Suprapubic skin (tissue), 4 donors: ENCODE measurements around the gene LHX3. TPM values are rescaled to one million over a fixed set of nuclear protein-coding genes. Genes with fewer than 3 reads are reported as not detected.

ENCODE experiments used
- DNase-seq, 2 donors: peaks; one replicate each; pipeline ENCODE4 v3.0.0-alpha.2; 2019; ENCODE audit warnings: low spot score in 2 of 2
- H3K27ac ChIP-seq: fragments of 200-600 bp; sonication (generic); one replicate; pipeline ENCODE4 v1.5.1; 2019
- H3K27me3 ChIP-seq: fragments of 200-600 bp; sonication (generic); one replicate; pipeline ENCODE4 v1.5.1; 2019
- H3K36me3 ChIP-seq: fragments of 200-600 bp; sonication (generic); one replicate; pipeline ENCODE4 v1.5.1; 2019
- H3K4me1 ChIP-seq: fragments of 200-600 bp; sonication (generic); one replicate; pipeline ENCODE4 v1.5.1; 2019
- H3K4me3 ChIP-seq: fragments of 200-600 bp; sonication (generic); one replicate; pipeline ENCODE4 v1.5.1; 2019; ENCODE audit warnings: mild to moderate bottlenecking
- H3K9me3 ChIP-seq: fragments of 200-600 bp; sonication (generic); one replicate; pipeline ENCODE4 v1.5.1; 2019
- EP300 ChIP-seq: sonication (generic); formaldehyde crosslinking; IDR thresholded peaks from one replicate; pipeline ENCODE4 v1.6.1; 2017; ENCODE audit warnings: antibody characterized with exemption
- POLR2A ChIP-seq, 2 donors: fragments of 450-650 bp; IDR thresholded peaks; one replicate each; pipeline ENCODE4 v1.6.1; 2017; ENCODE audit warnings: antibody characterized with exemption in 2 of 2, mild to moderate bottlenecking in 2 of 2, moderate library complexity in 2 of 2
- POLR2AphosphoS5 ChIP-seq, 3 donors: sonication (generic); formaldehyde crosslinking; IDR thresholded peaks; one replicate each; pipeline ENCODE4 v1.6.1; 2017; ENCODE audit warnings: antibody characterized with exemption in 3 of 3
- WGBS: methylation state at CpG from one replicate; pipeline ENCODE4 v1.1.5; 2018; 5-methylcytosine and 5-hydroxymethylcytosine counted together
- total RNA-seq, 4 donors: library from RNA; depleted of rRNA; stranded (reverse); fragments of >200 nt; gene quantifications; one replicate each; pipeline ENCODE4 v1.1.0, GENCODE V29; 2016
- TF ChIP-seq, protein P1 (sequence below), 2 donors: fragments of 200-600 bp in 1 of 2; fragments of 450-650 bp in 1 of 2; sonication (generic) in 1 of 2; IDR thresholded peaks; one replicate each; pipeline ENCODE4 v1.5.1; 2016 to 2019; ENCODE audit warnings: antibody characterized with exemption in 2 of 2, mild to moderate bottlenecking in 1 of 2, moderate library complexity in 1 of 2

Gene LHX3
- total RNA-seq, 4 donors from 2014 or later = 0.26 TPM; not detected in 2

DNA sequence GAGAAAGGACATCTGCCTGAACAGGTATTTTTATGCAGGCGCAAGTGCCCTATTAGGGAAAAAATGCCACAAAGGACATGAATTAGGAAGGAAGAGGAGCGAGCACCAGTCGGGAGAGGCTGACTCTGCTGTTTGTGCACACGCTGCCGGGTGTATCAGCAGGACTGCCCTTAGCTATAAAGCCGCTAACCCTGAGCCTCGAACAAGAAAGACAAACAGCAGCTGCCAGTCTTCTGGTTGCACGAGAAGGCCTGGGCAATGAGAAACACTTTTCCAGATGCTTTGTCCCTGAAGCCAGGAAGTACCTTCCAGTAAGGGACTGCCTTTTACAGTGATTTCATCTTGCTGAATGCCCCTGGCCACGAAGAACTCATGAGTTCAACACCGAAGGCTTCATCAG, 28.0 kb upstream of the LHX3 start:
- Histone ChIP-seq H3K27ac (no peak overlapping the region), H3K9me3 (no peaks in the 10 kb centered on the region), H3K36me3 (peaks cover 23% of the 10 kb centered on the region), H3K4me3 (no peak overlapping the region), H3K27me3 (no peaks in the 10 kb centered on the region), H3K4me1 (no peaks in the 10 kb centered on the region)
- WGBS = 59% methylated on average over 10 of the region's 10 CpGs
- TF ChIP-seq, protein P1, sequence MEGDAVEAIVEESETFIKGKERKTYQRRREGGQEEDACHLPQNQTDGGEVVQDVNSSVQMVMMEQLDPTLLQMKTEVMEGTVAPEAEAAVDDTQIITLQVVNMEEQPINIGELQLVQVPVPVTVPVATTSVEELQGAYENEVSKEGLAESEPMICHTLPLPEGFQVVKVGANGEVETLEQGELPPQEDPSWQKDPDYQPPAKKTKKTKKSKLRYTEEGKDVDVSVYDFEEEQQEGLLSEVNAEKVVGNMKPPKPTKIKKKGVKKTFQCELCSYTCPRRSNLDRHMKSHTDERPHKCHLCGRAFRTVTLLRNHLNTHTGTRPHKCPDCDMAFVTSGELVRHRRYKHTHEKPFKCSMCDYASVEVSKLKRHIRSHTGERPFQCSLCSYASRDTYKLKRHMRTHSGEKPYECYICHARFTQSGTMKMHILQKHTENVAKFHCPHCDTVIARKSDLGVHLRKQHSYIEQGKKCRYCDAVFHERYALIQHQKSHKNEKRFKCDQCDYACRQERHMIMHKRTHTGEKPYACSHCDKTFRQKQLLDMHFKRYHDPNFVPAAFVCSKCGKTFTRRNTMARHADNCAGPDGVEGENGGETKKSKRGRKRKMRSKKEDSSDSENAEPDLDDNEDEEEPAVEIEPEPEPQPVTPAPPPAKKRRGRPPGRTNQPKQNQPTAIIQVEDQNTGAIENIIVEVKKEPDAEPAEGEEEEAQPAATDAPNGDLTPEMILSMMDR (IDR thresholded peaks at IDR 0.05) = no peak
- TF ChIP-seq POLR2A (IDR thresholded peaks at IDR 0.05) = no peak
- TF ChIP-seq POLR2AphosphoS5 (IDR thresholded peaks at IDR 0.05) = no peak
- no peak for TF ChIP-seq EP300
- DNase-seq = no peak

DNA sequence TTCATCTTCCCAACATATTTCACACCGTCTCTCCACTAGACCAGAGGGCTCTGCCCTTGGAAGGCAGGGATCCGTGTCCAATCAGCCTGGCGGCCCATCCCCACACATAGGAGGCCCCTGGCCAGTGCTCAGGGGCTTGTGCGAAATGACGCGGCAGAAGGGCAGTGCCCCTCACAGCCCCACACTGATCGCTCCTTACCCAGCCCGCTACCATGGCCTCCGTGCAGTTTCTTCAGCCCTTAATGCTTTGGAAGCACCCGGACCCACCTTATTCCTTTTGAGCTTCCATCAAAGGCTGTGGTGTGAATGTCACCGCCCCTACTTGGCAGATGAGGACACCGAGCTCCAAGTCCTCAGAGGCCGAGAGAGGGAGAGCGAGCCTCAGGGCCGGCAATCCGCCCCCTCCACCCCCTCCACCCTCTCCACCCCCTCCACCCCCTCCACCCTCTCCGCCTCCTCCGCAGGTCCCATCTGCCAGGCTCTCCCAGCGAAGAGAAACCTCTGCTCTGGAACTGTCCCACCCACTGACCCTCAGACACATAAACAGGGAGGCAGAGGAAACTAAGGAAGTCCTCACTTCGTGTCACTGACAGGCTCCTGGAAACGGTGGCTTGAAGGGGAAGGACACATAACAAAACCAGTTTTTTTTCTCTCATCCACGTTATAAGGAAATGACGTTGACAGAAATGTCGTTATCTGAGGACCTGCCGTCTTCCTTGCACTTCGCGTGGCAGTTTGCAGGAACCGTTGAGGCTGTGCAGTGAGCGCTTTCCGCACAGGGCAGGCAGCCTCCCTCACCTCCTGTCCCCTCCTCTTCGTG, 26.8 kb upstream of the LHX3 start:
- TF ChIP-seq POLR2AphosphoS5 (IDR thresholded peaks at IDR 0.05) = no peak
- TF ChIP-seq, protein P1 (IDR thresholded peaks at IDR 0.05) = no peak
- Histone ChIP-seq H3K4me3 (no peak overlapping the region), H3K27ac (no peak overlapping the region)

DNA sequence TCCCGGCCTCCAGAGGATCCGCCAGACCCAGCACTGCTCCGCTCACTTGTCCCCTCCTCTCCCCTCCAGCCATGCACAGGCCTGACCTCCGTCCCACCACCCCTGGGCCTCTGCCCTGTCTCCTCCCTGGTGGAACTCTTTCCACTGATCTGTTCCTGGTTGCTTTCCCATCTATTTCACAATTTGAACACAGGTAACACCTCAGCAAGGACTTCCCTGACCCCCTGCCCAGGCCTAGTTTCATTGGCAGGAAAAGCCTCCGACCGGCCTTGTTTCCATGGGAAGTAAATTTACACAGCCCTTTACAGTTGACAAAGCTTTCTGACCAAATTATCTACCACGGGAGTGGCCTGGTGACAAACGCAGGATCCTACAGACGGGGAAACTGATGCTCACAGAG, 25.8 kb upstream of the LHX3 start:
- peaks cover 10% of the 10 kb centered on the region for H3K36me3 ChIP-seq
- no peak overlapping the region for H3K4me3 ChIP-seq
- WGBS = 91% methylated on average over 9 of the region's 9 CpGs
- H3K27ac ChIP-seq = no peak overlapping the region
- no peak for TF ChIP-seq POLR2A (IDR thresholded peaks at IDR 0.05)
- TF ChIP-seq, protein P1 (IDR thresholded peaks at IDR 0.05) = no peak
- TF ChIP-seq EP300 = no peak
- no peak for TF ChIP-seq POLR2AphosphoS5 (IDR thresholded peaks at IDR 0.05)
- no peaks in the 10 kb centered on the region for H3K27me3 ChIP-seq
- H3K9me3 ChIP-seq = no peaks in the 10 kb centered on the region
- peaks cover 16% of the 10 kb centered on the region for H3K4me1 ChIP-seq
- DNase-seq = no peak

More for the DNA sequence above, 26.8 kb upstream of the LHX3 start:
- peaks cover 7% of the 10 kb centered on the region for H3K4me1 ChIP-seq
- H3K27me3 ChIP-seq = no peaks in the 10 kb centered on the region
- 82% methylated on average over 31 of the region's 31 CpGs for WGBS
- H3K9me3 ChIP-seq = no peaks in the 10 kb centered on the region
- H3K36me3 ChIP-seq = peaks cover 19% of the 10 kb centered on the region
- DNase-seq = no peak

DNA sequence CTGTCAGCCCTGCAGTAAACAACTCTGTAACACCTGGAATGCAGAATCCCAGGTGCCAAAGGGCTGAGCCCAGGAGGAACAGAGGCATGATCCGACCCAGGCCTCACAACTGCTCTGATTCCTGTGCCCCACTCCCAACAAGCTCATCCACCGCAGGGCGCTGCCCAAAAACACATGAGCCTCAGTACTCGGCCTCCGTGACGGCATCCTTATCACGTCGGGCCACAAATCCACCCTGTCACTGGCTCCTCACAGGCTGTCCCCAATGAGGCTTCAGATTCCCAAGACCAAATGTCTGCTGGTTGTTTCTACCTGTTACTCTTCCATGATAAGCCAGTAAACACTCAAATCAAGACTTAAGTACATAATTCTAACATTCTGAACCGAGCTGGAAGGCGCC, 25.4 kb upstream of the LHX3 start:
- no peaks in the 10 kb centered on the region for H3K9me3 ChIP-seq
- H3K36me3 ChIP-seq = peaks cover 8% of the 10 kb centered on the region
- no peak for TF ChIP-seq EP300
- TF ChIP-seq, protein P1 (IDR thresholded peaks at IDR 0.05) = no peak
- no peak for TF ChIP-seq POLR2A (IDR thresholded peaks at IDR 0.05)
- TF ChIP-seq POLR2AphosphoS5 (IDR thresholded peaks at IDR 0.05) = no peak
- WGBS = 88% methylated on average over 10 of the region's 10 CpGs
- H3K4me1 ChIP-seq = peaks cover 19% of the 10 kb centered on the region
- no peak overlapping the region for H3K4me3 ChIP-seq
- H3K27me3 ChIP-seq = no peaks in the 10 kb centered on the region
- H3K27ac ChIP-seq = no peak overlapping the region
- DNase-seq = no peak

DNA sequence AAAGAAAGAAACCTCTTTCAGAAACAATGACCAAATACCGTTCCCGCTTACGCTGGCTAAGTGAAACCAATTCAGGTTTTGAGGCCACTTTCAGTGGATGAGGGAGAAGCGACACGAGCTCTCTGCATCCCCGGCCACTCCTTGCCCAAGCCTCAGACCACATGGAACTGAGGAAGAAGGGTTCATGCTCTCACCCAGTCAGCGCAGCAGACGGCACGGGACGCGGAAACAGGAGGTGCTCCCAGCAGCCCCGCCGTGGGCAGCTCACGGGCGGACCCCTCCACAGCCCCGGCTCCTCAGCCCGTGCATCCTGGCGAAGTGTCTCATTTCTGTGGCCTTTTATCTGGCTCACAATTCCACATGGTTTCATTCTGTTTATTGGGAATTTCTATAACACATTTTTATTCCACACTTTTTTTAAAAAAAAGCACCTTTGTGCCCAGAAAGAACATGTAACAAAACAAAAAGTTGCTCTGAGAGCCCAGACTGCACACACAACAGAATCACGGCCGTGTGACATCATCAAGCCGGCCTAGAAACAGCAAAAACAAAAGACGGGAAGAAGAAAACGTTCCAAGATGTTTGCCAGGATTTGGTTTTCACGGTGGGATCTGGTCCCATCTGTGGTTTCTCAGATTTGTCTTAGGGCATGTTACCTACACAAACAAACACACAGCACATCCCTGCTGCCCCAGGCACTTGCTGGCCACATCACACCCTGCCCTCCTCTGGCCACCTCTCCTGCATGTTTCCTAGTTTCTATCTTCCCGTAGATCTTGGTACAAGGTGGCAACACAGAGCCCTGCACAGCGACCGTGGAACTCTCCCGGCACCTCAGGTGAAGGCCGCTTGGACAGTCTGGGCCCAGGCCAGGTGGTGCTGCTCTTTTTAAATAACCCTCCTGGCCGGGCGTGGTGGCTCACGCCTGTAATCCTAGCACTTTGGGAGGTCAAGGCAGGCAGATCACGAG, 24.5 kb upstream of the LHX3 start:
- 83% methylated on average over 33 of the region's 33 CpGs for WGBS
- Histone ChIP-seq H3K4me3 (no peak overlapping the region), H3K4me1 (peaks cover 21% of the 10 kb centered on the region), H3K36me3 (peaks cover 7% of the 10 kb centered on the region), H3K27me3 (no peaks in the 10 kb centered on the region), H3K27ac (no peak overlapping the region), H3K9me3 (no peaks in the 10 kb centered on the region)
- TF ChIP-seq, protein P1 (IDR thresholded peaks at IDR 0.05) = no peak
- no peak for TF ChIP-seq POLR2A (IDR thresholded peaks at IDR 0.05)
- TF ChIP-seq EP300 = no peak
- TF ChIP-seq POLR2AphosphoS5 (IDR thresholded peaks at IDR 0.05) = no peak
- DNase-seq = no peak
